HG03175 (cell line): ENCODE measurements around the gene MITF.
"Not testable (repeated sequence)": the region's sequence is repeated elsewhere in the genome, so short reads cannot be mapped to it uniquely, and the experiment has no call there.

Source experiments
- ATAC-seq: cut with Tn5 transposase; IDR thresholded peaks from one replicate; pipeline ENCODE4 v1.9.1; 2021; ENCODE audit warnings: mild to moderate bottlenecking, moderate library complexity; ENCODE audit not compliant: unreplicated experiment

The MITF gene

GRCh38 chr3:69901802-69902201 is 162.5 kb downstream of the MITF start:
- no peak for ATAC-seq

GRCh38 chr3:69902386-69902785 is 163.1 kb downstream of the MITF start:
- ATAC-seq: no peak

- ATAC-seq: no peak
These were observed 167.2 kb downstream of the MITF start for GRCh38 chr3:69906351-69906966.

GRCh38 chr3:69907554-69907953 is 168.3 kb downstream of the MITF start:
- no peak for ATAC-seq

- ATAC-seq: not testable (repeated sequence)
These were observed 170.6 kb downstream of the MITF start for GRCh38 chr3:69909859-69910258.

GRCh38 chr3:69913422-69913821 is 174.2 kb downstream of the MITF start:
- ATAC-seq: no peak

GRCh38 chr3:69914395-69914794 is 175.1 kb downstream of the MITF start:
- ATAC-seq: no peak

- no peak for ATAC-seq
These were observed 176.5 kb downstream of the MITF start for GRCh38 chr3:69915726-69916125.

- not testable (repeated sequence) for ATAC-seq
These were observed 180.7 kb downstream of the MITF start for GRCh38 chr3:69920009-69920408.

GRCh38 chr3:69921651-69922050 is 182.4 kb downstream of the MITF start:
- no peak for ATAC-seq

- ATAC-seq: no peak
These were observed 183.3 kb downstream of the MITF start for GRCh38 chr3:69922521-69923000.

- no peak for ATAC-seq
These were observed 186.2 kb downstream of the MITF start for GRCh38 chr3:69925506-69925905.

GRCh38 chr3:69926385-69926784 is 187.1 kb downstream of the MITF start:
- no peak for ATAC-seq

- no peak for ATAC-seq
These were observed 188.3 kb downstream of the MITF start for GRCh38 chr3:69927571-69927970.

- no peak for ATAC-seq
These were observed 189.8 kb downstream of the MITF start for GRCh38 chr3:69929019-69929418.

GRCh38 chr3:69930564-69930963 is 191.3 kb downstream of the MITF start:
- no peak for ATAC-seq

- no peak for ATAC-seq
These were observed 192.8 kb downstream of the MITF start for GRCh38 chr3:69932087-69932486.

GRCh38 chr3:69932501-69932900 is 193.2 kb downstream of the MITF start:
- no peak for ATAC-seq

- no peak for ATAC-seq
These were observed 195.1 kb downstream of the MITF start for GRCh38 chr3:69934398-69934797.

- ATAC-seq: no peak
These were observed 197.0 kb downstream of the MITF start for GRCh38 chr3:69936266-69936665.

- ATAC-seq: no peak
These were observed 198.8 kb downstream of the MITF start for GRCh38 chr3:69938061-69938460.

- no peak for ATAC-seq
These were observed 199.7 kb downstream of the MITF start for GRCh38 chr3:69938931-69939330.

- ATAC-seq: no peak
These were observed 201.8 kb downstream of the MITF start for GRCh38 chr3:69941037-69941436.
